Chondrocyte (in vitro differentiated cells): Measurements from ENCODE around the gene LRBA. TPM values are rescaled to one million over a fixed set of nuclear protein-coding genes. Genes with fewer than 3 reads are reported as not detected.

Source experiments
- DNase-seq: peaks from one replicate; pipeline ENCODE4 v3.0.0; 2021; ENCODE audit warnings: mixed read lengths, low spot score
- H3K27ac Mint-ChIP-seq: one replicate; pipeline ENCODE4 v1.8.0; 2021; ENCODE audit warnings: mild to moderate bottlenecking, moderate library complexity, mixed read lengths; ENCODE audit not compliant: unreplicated experiment
- H3K27me3 Mint-ChIP-seq: 2 replicates; pipeline ENCODE4 v1.8.0; 2021; ENCODE audit warnings: low read depth, mixed read lengths
- H3K36me3 Mint-ChIP-seq: 2 replicates; pipeline ENCODE4 v1.8.0; 2021; ENCODE audit warnings: low read depth, mixed read lengths
- H3K4me1 Mint-ChIP-seq: 2 replicates; pipeline ENCODE4 v1.8.0; 2021; ENCODE audit warnings: low read depth, mild to moderate bottlenecking, mixed read lengths
- H3K4me3 Mint-ChIP-seq: one replicate; pipeline ENCODE4 v1.8.0; 2021; ENCODE audit warnings: mild to moderate bottlenecking, moderate library complexity, mixed read lengths; ENCODE audit not compliant: unreplicated experiment
- H3K9me3 Mint-ChIP-seq: 2 replicates; pipeline ENCODE4 v1.8.0; 2021; ENCODE audit warnings: low read depth, mixed read lengths
- CTCF ChIP-seq: fragments of 200-600 bp; sonication (generic); IDR thresholded peaks from 2 replicates; pipeline ENCODE4 v1.5.0; 2021; ENCODE audit warnings: antibody characterized with exemption, mild to moderate bottlenecking, moderate library complexity
- total RNA-seq: library from RNA; stranded (reverse); gene quantifications from 3 replicates; pipeline ENCODE4 v1.2.1, GENCODE V29; 2021

LRBA gene
- total RNA-seq, 1 donor from 2014 or later, result 19.7 TPM

DNA sequence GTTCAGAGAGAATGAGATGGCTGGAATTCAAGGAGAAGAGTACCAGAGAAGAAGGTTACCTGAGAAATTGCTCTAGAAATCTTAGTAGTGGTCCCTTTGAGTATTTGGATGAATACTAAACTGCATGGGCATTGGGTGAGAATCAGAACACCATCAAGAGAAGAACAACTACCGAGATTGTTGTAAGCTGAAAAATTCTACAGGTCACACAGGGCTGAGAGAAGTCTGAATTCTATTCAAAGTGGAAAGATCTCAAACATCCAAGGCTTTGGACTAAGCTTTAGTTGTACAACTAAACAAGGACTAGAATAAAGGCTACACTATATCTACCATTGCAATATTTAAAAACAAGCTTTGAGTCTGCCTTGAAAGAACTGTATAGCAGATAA is 40.8 kb downstream of the LRBA start:
- no peak overlapping the region for H3K27ac Mint-ChIP-seq
- no peak overlapping the region for H3K4me3 Mint-ChIP-seq

GRCh38 chr4:150973626-150974251 is 41.3 kb downstream of the LRBA start:
- Mint-ChIP-seq H3K4me1 (peaks cover 4% of the 10 kb centered on the region), H3K9me3 (peaks cover 3% of the 10 kb centered on the region), H3K4me3 (no peak overlapping the region), H3K27ac (no peak overlapping the region), H3K27me3 (no peaks in the 10 kb centered on the region), H3K36me3 (no peaks in the 10 kb centered on the region)
- TF ChIP-seq CTCF, result no peak
- no peak for DNase-seq

More for the DNA sequence above, 40.8 kb downstream of the LRBA start:
- Mint-ChIP-seq H3K9me3 (peaks cover 8% of the 10 kb centered on the region), H3K4me1 (peaks cover 4% of the 10 kb centered on the region), H3K36me3 (no peaks in the 10 kb centered on the region), H3K27me3 (no peaks in the 10 kb centered on the region)
- no peak for DNase-seq
- TF ChIP-seq CTCF, result no peak

DNA sequence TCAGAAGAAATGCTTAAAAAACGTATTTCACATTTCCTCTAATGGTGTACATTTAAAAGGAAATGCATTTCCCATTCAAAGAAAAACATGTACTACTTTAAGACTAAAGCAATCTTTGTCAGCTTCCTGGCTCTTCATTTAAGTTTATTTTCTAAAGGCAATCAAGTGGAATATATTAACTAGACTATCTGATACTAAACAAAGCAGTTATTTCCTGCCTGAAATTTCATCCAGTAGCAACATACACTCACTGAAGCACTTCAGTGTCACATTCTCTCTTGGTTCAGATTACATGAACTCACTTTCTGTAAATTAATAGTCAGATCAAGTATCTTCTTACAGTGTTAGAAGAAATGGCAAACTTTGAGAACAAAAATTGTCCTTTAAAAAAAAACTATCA is 42.5 kb downstream of the LRBA start:
- no peak overlapping the region for H3K4me3 Mint-ChIP-seq
- H3K36me3 Mint-ChIP-seq, result no peaks in the 10 kb centered on the region
- TF ChIP-seq CTCF, result no peak
- no peaks in the 10 kb centered on the region for H3K27me3 Mint-ChIP-seq
- H3K27ac Mint-ChIP-seq, result no peak overlapping the region
- H3K9me3 Mint-ChIP-seq, result no peaks in the 10 kb centered on the region
- no peak for DNase-seq
- peaks cover 4% of the 10 kb centered on the region for H3K4me1 Mint-ChIP-seq

- peak; percentile 54 for TF ChIP-seq CTCF
- no peak for DNase-seq
- Mint-ChIP-seq H3K36me3 (no peaks in the 10 kb centered on the region), H3K27me3 (no peaks in the 10 kb centered on the region), H3K27ac (no peak overlapping the region), H3K4me1 (peaks cover 4% of the 10 kb centered on the region), H3K9me3 (no peaks in the 10 kb centered on the region), H3K4me3 (no peak overlapping the region)
These were observed 43.2 kb downstream of the LRBA start for GRCh38 chr4:150971901-150972300.

DNA sequence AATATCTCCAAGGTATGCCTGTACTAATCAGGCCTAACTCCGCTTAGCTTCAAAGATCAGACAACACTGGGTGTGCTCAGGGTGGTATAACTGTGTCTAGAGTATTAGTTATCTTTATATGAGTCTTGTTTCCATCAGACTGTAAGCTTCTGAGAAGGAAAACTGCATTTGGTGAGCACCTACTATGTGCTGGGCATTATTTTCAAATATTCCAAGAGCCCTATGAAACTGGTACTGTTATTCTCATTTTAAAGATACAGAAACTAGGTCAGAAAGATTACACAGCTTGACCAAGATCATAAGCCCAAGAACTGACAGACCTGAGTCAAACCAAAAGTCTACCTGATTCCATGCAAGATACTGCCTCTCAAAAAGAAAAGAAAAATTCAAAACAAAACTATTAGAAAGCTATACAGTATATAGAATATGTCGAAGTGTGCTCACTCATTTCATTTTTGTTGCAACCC is 44.4 kb downstream of the LRBA start:
- H3K4me3 Mint-ChIP-seq, result no peak overlapping the region
- no peaks in the 10 kb centered on the region for H3K9me3 Mint-ChIP-seq
- no peaks in the 10 kb centered on the region for H3K36me3 Mint-ChIP-seq
- TF ChIP-seq CTCF, result no peak
- no peaks in the 10 kb centered on the region for H3K27me3 Mint-ChIP-seq
- no peak overlapping the region for H3K27ac Mint-ChIP-seq
- no peak for DNase-seq
- peaks cover 4% of the 10 kb centered on the region for H3K4me1 Mint-ChIP-seq
